Dermis blood vessel endothelial cell (primary cell): ENCODE measurements around the gene CPNE2. TPM values are rescaled to one million over a fixed set of nuclear protein-coding genes. Genes with fewer than 3 reads are reported as not detected.
A peak's percentile ranks its signal among the peaks of the same experiment; 100 is the strongest.
"Not testable (repeated sequence)": the region's sequence is repeated elsewhere in the genome, so short reads cannot be mapped to it uniquely, and the experiment has no call there.

Source experiments
- DNase-seq: peaks from one replicate; pipeline ENCODE4 v3.0.0; 2010
- total RNA-seq: library from RNA; depleted of rRNA; stranded (reverse); fragments of >200 nt; gene quantifications from 2 replicates; pipeline ENCODE4 v1.2.3, GENCODE V29; 2014

CPNE2 gene
- total RNA-seq, result 73.3 and 92.3 TPM in 2 replicates

- DNase-seq, result peak; percentile 73
These were observed at the start of gene CPNE2 for GRCh38 chr16:57091975-57092785. Gene CPNE2 (plus strand): TSS chr16:57092583. CDS start chr16:57110743, 18,160 bp downstream.

DNA sequence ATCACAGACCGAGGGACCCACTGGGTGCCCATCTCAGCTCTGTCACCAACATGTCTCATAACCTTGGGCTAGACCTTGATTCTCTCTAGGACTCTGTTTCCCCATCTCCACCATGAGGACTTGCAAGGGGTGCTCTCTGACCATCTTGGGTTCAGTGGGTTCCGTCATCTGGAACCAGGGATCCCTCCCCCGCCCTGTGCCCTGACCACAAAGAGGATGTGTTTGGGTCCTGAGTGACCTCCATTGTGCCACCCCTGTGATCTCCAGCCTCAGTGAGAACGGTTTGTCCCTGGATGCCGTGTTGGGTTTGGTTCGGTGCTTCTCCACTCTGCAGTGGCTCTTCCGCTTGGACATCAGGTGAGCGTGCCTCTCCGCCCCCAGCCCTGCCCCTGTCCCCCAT is 49.1 kb upstream of the CPNE2 start:
- no peak for DNase-seq

DNA sequence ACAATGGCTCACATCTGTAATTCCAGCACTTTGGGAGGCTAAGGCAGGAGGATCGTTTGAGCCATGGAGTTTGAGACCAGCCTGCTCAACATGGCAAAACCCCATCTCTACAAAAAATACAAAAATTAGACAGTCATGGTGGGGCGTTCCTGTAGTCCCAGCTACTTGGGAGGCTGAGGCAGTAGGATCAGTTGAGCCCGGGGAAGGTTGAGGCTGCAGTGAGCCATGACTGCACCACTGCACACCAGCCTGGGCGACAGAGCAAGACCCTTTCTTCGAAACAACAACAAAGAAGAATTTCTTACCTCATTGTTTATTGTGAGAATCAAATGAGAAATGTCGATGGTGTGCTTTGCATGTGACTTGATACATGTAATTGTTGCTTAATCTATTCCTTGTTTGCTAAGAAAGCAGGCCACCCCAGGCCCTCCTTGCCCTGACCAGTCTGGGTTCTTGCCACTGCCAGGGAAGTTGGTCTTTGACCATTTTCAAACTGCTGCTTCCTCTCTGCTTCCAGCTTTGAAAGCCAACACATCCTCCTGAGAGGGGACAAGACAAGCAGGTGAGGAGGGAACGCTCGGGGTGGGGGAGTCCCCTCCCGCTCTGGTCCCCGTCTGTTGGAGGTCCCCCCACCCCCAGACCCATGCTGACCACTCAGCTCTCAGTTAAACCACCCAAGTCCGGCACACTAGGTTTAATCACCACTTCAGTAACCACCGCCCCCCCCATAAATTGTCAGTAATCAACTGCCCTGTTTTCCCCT is 47.3 kb upstream of the CPNE2 start:
- no peak for DNase-seq

DNA sequence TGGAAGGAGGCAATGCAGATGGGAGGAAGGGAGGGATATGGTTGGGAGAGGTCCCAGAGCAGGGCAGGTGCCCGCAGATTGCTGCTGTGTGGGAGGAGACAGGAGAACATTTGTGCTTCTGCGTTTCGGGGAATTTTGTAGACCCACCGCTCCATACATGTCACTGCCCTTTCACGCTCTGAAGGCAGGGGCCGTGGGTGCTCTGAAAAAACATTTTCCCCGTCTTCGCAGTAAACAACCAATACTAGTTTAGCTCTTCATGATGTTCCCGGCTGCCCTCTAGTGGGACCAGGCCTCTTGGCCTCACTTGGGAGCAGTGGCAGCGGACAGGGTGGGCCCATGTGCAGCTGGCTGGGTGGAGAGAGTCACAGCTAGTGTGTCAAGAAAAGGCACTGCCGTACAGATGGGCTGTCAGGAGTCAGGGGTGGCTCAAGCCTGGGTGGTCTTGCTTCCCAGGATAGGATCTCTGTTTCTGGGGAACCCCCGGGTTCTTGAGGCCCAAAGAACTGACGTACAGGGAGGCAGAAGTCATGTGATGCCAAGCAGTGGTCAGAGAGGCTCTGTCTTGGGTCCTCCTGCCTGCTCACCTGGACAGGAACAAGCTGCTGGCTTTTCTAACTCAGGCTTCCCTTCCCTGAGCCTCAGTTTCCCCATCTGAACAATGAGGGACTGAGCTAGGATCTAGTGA is 46.5 kb upstream of the CPNE2 start:
- peak; percentile 76 for DNase-seq

- no peak for DNase-seq
These were observed 44.3 kb upstream of the CPNE2 start for GRCh38 chr16:57048095-57048494.

- no peak for DNase-seq
These were observed 42.7 kb upstream of the CPNE2 start for GRCh38 chr16:57049678-57050077.

GRCh38 chr16:57051696-57052228 is 40.6 kb upstream of the CPNE2 start:
- no peak for DNase-seq

GRCh38 chr16:57053206-57053605 is 39.2 kb upstream of the CPNE2 start:
- no peak for DNase-seq

- no peak for DNase-seq
These were observed 38.0 kb upstream of the CPNE2 start for GRCh38 chr16:57054338-57054737.

- DNase-seq, result no peak
These were observed 37.6 kb upstream of the CPNE2 start for GRCh38 chr16:57054771-57055170.

- DNase-seq, result no peak
These were observed 36.7 kb upstream of the CPNE2 start for GRCh38 chr16:57055671-57056070.

DNA sequence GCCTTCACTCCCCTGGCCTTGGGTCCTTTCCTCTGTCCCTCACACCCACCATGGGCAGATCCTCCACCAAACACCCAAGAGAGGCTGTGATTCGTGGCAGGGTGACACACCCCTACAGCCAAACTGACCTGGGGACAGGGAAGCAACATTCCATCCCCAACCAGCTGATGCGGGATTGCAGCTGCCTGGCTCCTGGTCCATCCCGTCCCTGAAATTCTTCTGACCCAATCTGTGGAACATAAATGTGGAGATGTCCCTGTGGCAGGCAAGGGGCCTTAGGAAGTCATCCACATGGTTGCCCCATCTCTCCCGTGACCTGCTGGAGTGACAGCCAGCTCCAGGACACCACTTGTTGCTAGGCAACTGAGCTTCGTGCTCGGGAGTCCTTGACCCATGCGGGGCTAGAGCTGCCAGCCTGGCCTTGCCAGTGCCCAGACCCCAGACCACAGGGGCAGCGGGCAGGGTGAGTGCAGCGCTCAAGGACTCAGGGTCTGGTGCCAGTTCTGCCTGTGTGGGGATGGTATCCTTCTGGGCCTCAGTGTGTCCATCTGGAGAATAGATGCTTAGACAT is 34.0 kb upstream of the CPNE2 start:
- no peak for DNase-seq

DNA sequence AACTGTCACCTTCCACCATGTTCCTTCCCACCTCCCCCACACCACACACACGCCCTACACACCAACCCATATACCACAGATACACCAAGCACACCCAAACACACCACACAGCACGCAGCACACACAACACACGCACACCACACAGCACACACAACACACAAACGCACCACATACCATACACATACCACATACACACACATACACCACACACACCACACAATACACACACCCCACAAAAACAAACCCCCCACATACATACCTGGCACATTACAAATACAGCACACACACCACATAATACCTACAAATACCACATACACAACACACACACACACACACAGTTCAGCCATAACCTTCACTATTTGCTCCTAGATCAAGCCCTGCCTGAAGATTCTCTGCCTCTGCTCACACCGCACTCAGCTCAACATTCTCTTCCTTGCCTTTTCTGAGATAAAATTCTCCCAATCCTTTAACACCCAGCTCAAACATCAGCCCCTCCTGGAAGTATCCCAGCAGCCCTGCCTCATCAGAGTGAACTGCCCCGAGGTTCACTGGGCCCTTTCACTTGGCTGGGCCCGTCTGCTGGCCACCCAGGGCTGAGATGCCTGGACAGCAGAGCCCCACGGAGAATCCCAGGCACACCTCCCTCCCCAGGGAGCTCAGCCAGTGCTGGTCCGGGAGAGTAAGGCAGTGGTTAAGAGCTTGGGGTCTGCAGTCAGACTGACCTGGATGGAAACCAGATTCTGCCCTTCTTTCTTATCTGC is 31.9 kb upstream of the CPNE2 start:
- DNase-seq, result no peak

DNA sequence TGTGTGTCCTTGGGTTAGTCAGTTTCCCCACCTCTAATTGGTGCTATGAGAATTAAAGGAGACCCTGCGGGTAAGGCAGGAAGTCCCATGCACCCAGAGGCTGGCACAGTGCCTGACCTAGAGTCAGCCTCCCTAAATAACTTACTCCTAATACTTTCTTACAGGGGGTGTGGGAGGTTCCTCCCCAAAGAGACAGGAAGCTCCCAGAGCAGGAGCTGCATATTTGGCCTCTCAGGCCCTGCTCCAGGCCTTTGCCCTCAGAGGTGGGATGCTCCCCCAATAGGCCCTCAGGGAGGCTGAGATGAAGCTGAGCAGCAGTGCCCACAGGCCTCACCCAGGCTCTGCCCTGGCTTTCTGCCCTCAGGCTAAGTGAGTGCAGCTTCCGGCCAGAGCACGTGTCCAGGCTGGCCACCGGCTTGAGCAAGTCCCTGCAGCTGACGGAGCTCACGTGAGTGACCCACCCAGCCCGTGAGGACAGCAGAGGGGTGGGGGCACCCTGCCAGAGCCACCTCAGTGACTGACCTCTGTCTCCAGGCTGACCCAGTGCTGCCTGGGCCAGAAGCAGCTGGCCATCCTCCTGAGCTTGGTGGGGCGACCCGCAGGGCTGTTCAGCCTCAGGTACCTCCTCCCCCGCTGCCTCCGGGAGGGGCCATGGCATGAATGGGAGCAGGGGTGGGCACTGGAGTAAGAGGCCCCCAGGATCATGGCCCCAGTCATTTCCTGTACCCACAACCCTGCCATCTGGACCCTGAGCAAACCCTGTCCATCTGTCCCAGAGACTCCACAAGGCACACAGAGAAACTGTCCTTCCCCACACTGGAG is 31.1 kb upstream of the CPNE2 start:
- peak; percentile 50 for DNase-seq

- DNase-seq, result no peak
These were observed 30.1 kb upstream of the CPNE2 start for GRCh38 chr16:57062329-57062728.

- not testable (repeated sequence) for DNase-seq
These were observed 29.2 kb upstream of the CPNE2 start for GRCh38 chr16:57063189-57063588.

DNA sequence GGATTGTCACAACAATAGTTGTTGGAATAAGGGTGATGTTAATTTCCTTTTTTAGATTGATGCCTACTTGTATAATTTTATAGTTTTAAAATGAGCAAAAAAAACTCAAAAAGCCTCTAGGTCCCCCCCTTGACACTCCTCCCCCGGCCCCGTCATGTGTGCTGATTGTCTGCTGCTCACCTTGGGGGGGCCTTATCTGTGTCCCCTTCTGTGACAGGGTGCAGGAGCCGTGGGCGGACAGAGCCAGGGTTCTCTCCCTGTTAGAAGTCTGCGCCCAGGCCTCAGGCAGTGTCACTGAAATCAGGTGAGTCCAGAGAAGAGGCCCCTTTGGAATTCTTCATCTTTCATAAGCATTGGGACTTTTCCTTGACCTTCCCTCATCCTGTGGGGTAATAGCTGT is 27.4 kb upstream of the CPNE2 start:
- no peak for DNase-seq

- DNase-seq, result no peak
These were observed 25.8 kb upstream of the CPNE2 start for GRCh38 chr16:57066625-57067024.

DNA sequence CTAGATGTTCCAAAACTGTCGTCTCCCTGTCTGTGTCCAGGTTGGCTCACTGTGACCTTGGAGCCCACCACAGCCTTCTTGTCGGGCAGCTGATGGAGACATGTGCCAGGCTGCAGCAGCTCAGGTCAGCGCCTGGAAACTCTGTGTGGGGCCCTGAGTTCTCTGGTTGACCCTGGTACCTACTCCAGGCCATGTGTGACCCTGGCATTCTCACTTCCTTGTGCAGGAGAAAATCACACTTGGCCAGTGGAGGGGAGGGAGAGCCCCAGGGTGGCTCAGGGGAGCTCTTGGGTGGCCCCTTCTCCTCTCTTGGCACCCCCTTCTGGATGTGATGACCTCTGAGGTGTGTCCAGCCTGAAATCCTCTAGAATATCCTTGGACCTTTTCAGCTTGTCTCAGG is 25.0 kb upstream of the CPNE2 start:
- DNase-seq, result no peak

- DNase-seq, result no peak
These were observed 23.3 kb upstream of the CPNE2 start for GRCh38 chr16:57069053-57069452.
